NAMALWA (cell line): Measurements from ENCODE around the gene FBXO28.
"Not testable (repeated sequence)": the region's sequence is repeated elsewhere in the genome, so short reads cannot be mapped to it uniquely, and the experiment has no call there.

Experiments
- DNase-seq: peaks from one replicate; pipeline ENCODE4 v3.0.0-alpha.2; 2015; ENCODE audit warnings: low spot score

Gene FBXO28

GRCh38 chr1:224189561-224189960 is 75.7 kb downstream of the FBXO28 start:
- no peak for DNase-seq

GRCh38 chr1:224192082-224192788 is 78.3 kb downstream of the FBXO28 start:
- DNase-seq, result no peak

- DNase-seq, result no peak
These were observed 79.5 kb downstream of the FBXO28 start for GRCh38 chr1:224193319-224193966.

GRCh38 chr1:224196813-224197600 is 83.1 kb downstream of the FBXO28 start:
- DNase-seq, result no peak

GRCh38 chr1:224198572-224198971 is 84.7 kb downstream of the FBXO28 start:
- DNase-seq, result no peak

- no peak for DNase-seq
These were observed 85.8 kb downstream of the FBXO28 start for GRCh38 chr1:224199679-224200078.

- no peak for DNase-seq
These were observed 87.5 kb downstream of the FBXO28 start for GRCh38 chr1:224201383-224201782.

- DNase-seq, result no peak
These were observed 87.9 kb downstream of the FBXO28 start for GRCh38 chr1:224201853-224202252.

- DNase-seq, result peak; percentile 46
These were observed 89.5 kb downstream of the FBXO28 start for GRCh38 chr1:224203243-224204016.

GRCh38 chr1:224205438-224205840 is 91.5 kb downstream of the FBXO28 start:
- no peak for DNase-seq

- not testable (repeated sequence) for DNase-seq
These were observed 92.1 kb downstream of the FBXO28 start for GRCh38 chr1:224205931-224206538.

- peak; percentile 43 for DNase-seq
These were observed 97.5 kb downstream of the FBXO28 start for GRCh38 chr1:224211206-224211962.
